HCT116 (cell line): ENCODE data around the gene CPEB1. TPM values are rescaled to one million over a fixed set of nuclear protein-coding genes. Genes with fewer than 3 reads are reported as not detected.

Experiments used
- ATAC-seq: fragments of 200-7000 bp; cut with Tn5 transposase; 2 replicates; pipeline ENCODE4 v1.9.1; 2020; ENCODE audit warnings: mild to moderate bottlenecking, moderate library complexity
- BruUV-seq: library from RNA; stranded (reverse); fragments of 400-500 nt; replicated peaks from 2 replicates; lab custom pipeline; 2021; lab: Mats Ljungman, UMichigan
- CTCF ChIA-PET: fragments of 300-600 bp; sonication (Branson Sonifier 250); formaldehyde crosslinking; loops from one replicate; lab custom pipeline; 2021; ENCODE audit warnings: antibody characterized with exemption; lab: Charles Lee
- POLR2A ChIA-PET: fragments of 300-600, 350-600 bp; sonication (Branson Sonifier 250); formaldehyde crosslinking; loops from one replicate; lab custom pipeline; 2021; ENCODE audit warnings: antibody characterized with exemption; lab: Charles Lee
- RAD21 ChIA-PET, 2 experiments: fragments of 300-600 bp; sonication (Branson Sonifier 250); formaldehyde crosslinking; loops; one replicate each; lab custom pipeline; 2023; ENCODE audit warnings: low total read pairs in 2 of 2; ENCODE audit not compliant: uncharacterized antibody in 2 of 2, unreplicated experiment in 2 of 2, low non-redundant PET in 1 of 2; lab: Charles Lee
- DNase-seq: peaks from one replicate; pipeline ENCODE4 v3.0.0-alpha.2; 2010; ENCODE audit warnings: low read depth, low spot score
- H2AFZ ChIP-seq: fragments of 200-600 bp; shearing (Covaris generic), sonication (generic); 2 replicates; pipeline ENCODE4 v1.6.1; 2017; ENCODE audit warnings: low read depth, mixed run types, mixed read lengths, antibody characterized with exemption, low read length; ENCODE audit not compliant: poor library complexity, severe bottlenecking
- H3K27ac ChIP-seq: 2 replicates; pipeline ENCODE4 v1.5.1; 2012; ENCODE audit warnings: low read depth, low read length
- H3K27me3 ChIP-seq: fragments of 200-600 bp; sonication (generic); 2 replicates; pipeline ENCODE4 v1.6.1; 2016; ENCODE audit warnings: mixed run types, low read length, mixed read lengths; ENCODE audit not compliant: insufficient read depth
- H3K36me3 ChIP-seq, 2 experiments: fragments of 200-500 bp in 1 of 2; fragments of 200-600 bp in 1 of 2; sonication (Bioruptor generic) in 1 of 2; sonication (generic) in 1 of 2; 2 replicates each; pipeline versions ENCODE4 v1.5.1 to v1.6.1; 2014 to 2016; ENCODE audit warnings: low read length in 2 of 2, inconsistent platforms in 1 of 2, mixed read lengths in 1 of 2, mixed run types in 1 of 2; ENCODE audit not compliant: insufficient read depth in 2 of 2, control insufficient read depth in 1 of 2
- H3K4me1 ChIP-seq, 2 experiments: fragments of 200-600 bp in 1 of 2; sonication (generic) in 1 of 2; 2 replicates each; pipeline versions ENCODE4 v1.5.1 to v1.6.1; 2012 to 2017; ENCODE audit warnings: low read length in 2 of 2, inconsistent platforms in 1 of 2, mild to moderate bottlenecking in 1 of 2, mixed read lengths in 1 of 2, mixed run types in 1 of 2, moderate library complexity in 1 of 2; ENCODE audit not compliant: insufficient read depth in 2 of 2, control insufficient read depth in 1 of 2
- H3K4me2 ChIP-seq: fragments of 200-600 bp; sonication (generic); 2 replicates; pipeline ENCODE4 v1.6.1; 2017; ENCODE audit warnings: mixed run types, low read length, mixed read lengths
- H3K4me3 ChIP-seq, 2 experiments: fragments of 200-600 bp in 1 of 2; sonication (generic) in 1 of 2; replicated peaks in 1 of 2; 2 replicates each; pipeline ENCODE4 v1.5.1; 2011 to 2016; ENCODE audit warnings: low read length in 2 of 2, control low read depth in 1 of 2, low read depth in 1 of 2, mild to moderate bottlenecking in 1 of 2, mixed read lengths in 1 of 2, mixed run types in 1 of 2
- H3K79me2 ChIP-seq: fragments of 200-600 bp; sonication (generic); 2 replicates; pipeline ENCODE4 v1.6.1; 2017; ENCODE audit warnings: mild to moderate bottlenecking, mixed run types, low read length, moderate library complexity, mixed read lengths; ENCODE audit not compliant: insufficient read depth
- H3K9ac ChIP-seq: fragments of 200-600 bp; sonication (generic); 2 replicates; pipeline ENCODE4 v1.6.1; 2016; ENCODE audit warnings: low read length, mixed read lengths
- H3K9me2 ChIP-seq: fragments of 200-600 bp; sonication (generic), shearing (Covaris generic); 2 replicates; pipeline ENCODE4 v1.6.1; 2017; ENCODE audit warnings: mixed run types, mild to moderate bottlenecking, moderate library complexity; ENCODE audit not compliant: insufficient read depth
- H3K9me3 ChIP-seq, 2 experiments: fragments of 200-500 bp in 1 of 2; fragments of 200-600 bp in 1 of 2; sonication (Bioruptor generic) in 1 of 2; sonication (generic) in 1 of 2; 2 replicates each; pipeline ENCODE4 v1.6.1; 2014 to 2017; ENCODE audit warnings: low read length in 2 of 2, mixed read lengths in 2 of 2, inconsistent platforms in 1 of 2, low read depth in 1 of 2, mild to moderate bottlenecking in 1 of 2, mixed run types in 1 of 2, moderate library complexity in 1 of 2; ENCODE audit not compliant: control insufficient read depth in 1 of 2, insufficient read depth in 1 of 2
- H4K20me1 ChIP-seq: fragments of 200-600 bp; sonication (generic), shearing (Covaris generic); 2 replicates; pipeline ENCODE4 v1.6.1; 2017; ENCODE audit warnings: mixed run types, mild to moderate bottlenecking, moderate library complexity; ENCODE audit not compliant: insufficient read depth
- ATF3 ChIP-seq: IDR thresholded peaks from 2 replicates; pipeline ENCODE4 v1.6.1; 2012
- CBX3 ChIP-seq: IDR thresholded peaks from 2 replicates; pipeline ENCODE4 v1.6.1; 2012; ENCODE audit warnings: low read depth
- CEBPB ChIP-seq: IDR thresholded peaks from 2 replicates; pipeline ENCODE4 v1.6.1; 2012; ENCODE audit warnings: low read depth
- EGR1 ChIP-seq: IDR thresholded peaks from 2 replicates; pipeline ENCODE4 v1.6.1; 2012; ENCODE audit warnings: low read depth
- POLR2AphosphoS5 ChIP-seq: IDR thresholded peaks from 2 replicates; pipeline ENCODE4 v1.6.1; 2011; ENCODE audit warnings: mild to moderate bottlenecking, low read depth, low read length, moderate library complexity
- SRF ChIP-seq: IDR thresholded peaks from 2 replicates; pipeline ENCODE4 v1.6.1; 2012; ENCODE audit warnings: low read depth
- TCF7L2 ChIP-seq: IDR thresholded peaks from 2 replicates; pipeline ENCODE4 v1.7.0; 2011; ENCODE audit warnings: borderline replicate concordance, inconsistent platforms; ENCODE audit not compliant: insufficient read depth, insufficient read length; ENCODE audit errors: extremely low read depth
- ZFX ChIP-seq: fragments of 450-650 bp; IDR thresholded peaks from 2 replicates; pipeline ENCODE4 v1.6.1; 2017
- intact Hi-C: fragments of 100-400 bp; cut with micrococcal nuclease; formaldehyde crosslinking; loops from 2 replicates; pipeline ENCODE4 v1.10.0; 2022
- total RNA-seq: library from RNA; stranded (reverse); gene quantifications from one replicate; pipeline ENCODE4 v1.2.1, GENCODE V29; 2021; ENCODE audit not compliant: unreplicated experiment

Gene CPEB1
- total RNA-seq, 1 experiment from 2014 or later, result not detected

- intact Hi-C loops, result no loop called here
- DNase-seq (no peak), ATAC-seq (no peak)
- Histone ChIP-seq H3K9me3 (no peaks in the 10 kb centered on the region), H3K9me2 (no peaks in the 10 kb centered on the region; the same call in 1 of the 2 replicates), H4K20me1 (no peaks in the 10 kb centered on the region), H3K79me2 (no peaks in the 10 kb centered on the region), H3K4me3 (no peak overlapping the region), H2AFZ (no peak overlapping the region), H3K9ac (no peak overlapping the region), H3K4me2 (no peak overlapping the region), H3K4me1 (0 out of 4 replicates have a peak, but pooled peaks cover 0 to 7% of the 10 kb centered on the region in 2 experiments), H3K36me3 (no peaks in the 10 kb centered on the region), H3K27ac (no peak overlapping the region), H3K27me3 (peaks cover 2% of the 10 kb centered on the region; the same call in 1 of the 2 replicates)
- RAD21 ChIA-PET, result no interaction called here
- CTCF ChIA-PET, result interaction anchor here (0.5 kb wide), 1 partner anchor 32 kb away, joined by 3 read pairs; no protein-coding TSS in a partner anchor
- BruUV-seq, result no TSS peak
- no peak for TF ChIP-seq TCF7L2
- no peak for TF ChIP-seq ATF3
- no peak for TF ChIP-seq CEBPB
- no peak for TF ChIP-seq SRF
- no peak for TF ChIP-seq POLR2AphosphoS5
- no peak for TF ChIP-seq EGR1
- no peak for TF ChIP-seq CBX3
- TF ChIP-seq ZFX, result no peak
- POLR2A ChIA-PET, result no interaction called here
Measured at GRCh38 chr15:82649226-82649999, 2.2 kb upstream of the CPEB1 start.
